ENCODE measurements around the gene GCGR.

DNA sequence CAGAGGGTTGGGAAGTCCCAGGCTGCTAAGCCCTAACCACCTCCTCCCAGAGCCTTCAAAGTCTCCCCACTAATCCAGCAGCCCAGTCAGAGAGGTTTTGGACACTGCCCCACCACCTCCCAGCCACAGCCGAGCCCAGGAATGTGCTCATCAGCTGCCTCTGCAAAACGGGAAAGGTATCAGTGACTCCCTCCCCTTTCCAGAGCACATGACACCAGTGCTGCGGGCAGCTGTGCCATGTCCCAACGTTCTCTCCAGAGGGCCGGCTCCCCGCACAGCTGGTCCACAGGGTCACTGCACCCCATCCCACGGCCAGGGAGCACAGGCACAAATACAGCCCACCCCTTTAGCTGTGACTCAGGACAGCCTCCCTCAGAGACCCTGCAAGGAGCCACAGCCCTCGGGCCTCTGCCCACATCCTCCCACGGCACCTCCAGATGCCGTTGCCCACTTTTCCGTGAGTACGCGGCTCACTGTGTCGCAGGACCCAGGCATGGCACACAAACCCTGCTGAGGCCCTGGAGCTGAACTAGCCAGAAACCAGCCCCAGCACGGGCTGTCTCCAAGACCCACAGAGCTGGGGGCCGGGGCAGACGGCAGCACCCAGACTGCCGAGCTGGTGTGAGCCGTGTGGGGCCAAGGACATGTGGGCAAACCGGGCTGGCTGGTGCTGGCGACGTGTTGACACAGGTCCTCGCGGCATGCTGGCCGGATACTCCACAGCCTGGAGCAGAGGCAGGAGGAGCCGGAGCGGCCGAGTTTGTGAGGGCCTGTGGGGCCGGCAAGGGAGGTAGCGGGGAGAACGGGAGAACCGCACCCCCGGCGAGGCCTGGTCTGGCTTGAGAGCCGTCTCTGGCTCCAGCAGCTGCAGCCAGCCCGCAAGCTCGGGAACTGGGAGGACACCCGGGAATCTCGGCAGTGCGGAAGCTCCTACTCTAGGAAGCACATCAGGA, 37.2 kb downstream of the GCGR start:
- TF ChIP-seq POLR2AphosphoS5 (IDR thresholded peaks at IDR 0.05; ENCODE audit: insufficient read depth in 1 of 2, low read depth in 1 of 2) (peak in 1 of 2 donors; percentile 59), POLR2A (IDR thresholded peaks at IDR 0.05) (no peak)
- TF ChIP-seq, protein P1, sequence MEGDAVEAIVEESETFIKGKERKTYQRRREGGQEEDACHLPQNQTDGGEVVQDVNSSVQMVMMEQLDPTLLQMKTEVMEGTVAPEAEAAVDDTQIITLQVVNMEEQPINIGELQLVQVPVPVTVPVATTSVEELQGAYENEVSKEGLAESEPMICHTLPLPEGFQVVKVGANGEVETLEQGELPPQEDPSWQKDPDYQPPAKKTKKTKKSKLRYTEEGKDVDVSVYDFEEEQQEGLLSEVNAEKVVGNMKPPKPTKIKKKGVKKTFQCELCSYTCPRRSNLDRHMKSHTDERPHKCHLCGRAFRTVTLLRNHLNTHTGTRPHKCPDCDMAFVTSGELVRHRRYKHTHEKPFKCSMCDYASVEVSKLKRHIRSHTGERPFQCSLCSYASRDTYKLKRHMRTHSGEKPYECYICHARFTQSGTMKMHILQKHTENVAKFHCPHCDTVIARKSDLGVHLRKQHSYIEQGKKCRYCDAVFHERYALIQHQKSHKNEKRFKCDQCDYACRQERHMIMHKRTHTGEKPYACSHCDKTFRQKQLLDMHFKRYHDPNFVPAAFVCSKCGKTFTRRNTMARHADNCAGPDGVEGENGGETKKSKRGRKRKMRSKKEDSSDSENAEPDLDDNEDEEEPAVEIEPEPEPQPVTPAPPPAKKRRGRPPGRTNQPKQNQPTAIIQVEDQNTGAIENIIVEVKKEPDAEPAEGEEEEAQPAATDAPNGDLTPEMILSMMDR (IDR thresholded peaks at IDR 0.05): no peak

Data from vagina (tissue), 2 donors.